K562 (cell line): ENCODE measurements around the gene INSIG1. TPM values are rescaled to one million over a fixed set of nuclear protein-coding genes. Genes with fewer than 3 reads are reported as not detected.

ENCODE experiments used
- ARID2 ChIP-seq: fragments of 450-650 bp; IDR thresholded peaks from 2 replicates; pipeline ENCODE4 v1.6.1; 2017; ENCODE audit warnings: antibody characterized with exemption, mild to moderate bottlenecking
- ELK3 ChIP-seq: fragments of 450-650 bp; formaldehyde crosslinking; IDR thresholded peaks from 2 replicates; pipeline ENCODE4 v1.4.0; 2020; ENCODE audit warnings: mild to moderate bottlenecking
- FOXA3 ChIP-seq, 2 experiments: fragments of 450-650 bp in 1 of 2; sonication (generic) in 1 of 2; formaldehyde crosslinking; IDR thresholded peaks in 1 of 2; conservative IDR thresholded peaks in 1 of 2; 2 replicates each; pipeline versions ENCODE4 v1.4.0 to v1.8.0; 2020 to 2022; ENCODE audit warnings: mild to moderate bottlenecking in 2 of 2, missing genetic modification reagents in 1 of 2
- LEF1 ChIP-seq: fragments of 450-650 bp; IDR thresholded peaks from 2 replicates; pipeline ENCODE4 v1.6.1; 2016; ENCODE audit warnings: mild to moderate bottlenecking
- MCM7 ChIP-seq, 2 experiments: fragments of 450-650 bp; IDR thresholded peaks; 2 replicates each; pipeline ENCODE4 v1.6.1; 2016 to 2018
- MEIS2 ChIP-seq: fragments of 450-650 bp; IDR thresholded peaks from 2 replicates; pipeline ENCODE4 v1.6.1; 2014; ENCODE audit warnings: mild to moderate bottlenecking; ENCODE audit not compliant: partially characterized antibody
- NKRF ChIP-seq: fragments of 450-650 bp; IDR thresholded peaks from 2 replicates; pipeline ENCODE4 v1.6.1; 2016; ENCODE audit warnings: borderline replicate concordance
- SP1 ChIP-seq: sonication (generic); formaldehyde crosslinking; IDR thresholded peaks from 2 replicates; pipeline ENCODE4 v1.8.1; 2022; ENCODE audit warnings: mild to moderate bottlenecking, missing genetic modification reagents
- SREBF1 ChIP-seq: fragments of 150-350 bp; IDR thresholded peaks from 2 replicates; pipeline ENCODE4 v1.6.1; 2014; ENCODE audit warnings: antibody characterized with exemption, low read depth, low read length, borderline replicate concordance
- SUPT5H ChIP-seq: fragments of 450-650 bp; IDR thresholded peaks from 2 replicates; pipeline ENCODE4 v1.6.1; 2016
- ZBTB1 ChIP-seq: sonication (generic); formaldehyde crosslinking; IDR thresholded peaks from 2 replicates; pipeline ENCODE4 v1.8.1; 2023; ENCODE audit warnings: missing genetic modification reagents, low read depth, mild to moderate bottlenecking, borderline replicate concordance
- ZBTB2 ChIP-seq: fragments of 450-650 bp; IDR thresholded peaks from 2 replicates; pipeline ENCODE4 v1.6.1; 2016; ENCODE audit warnings: antibody characterized with exemption
- ZNF146 ChIP-seq: IDR thresholded peaks from one replicate; pipeline ENCODE4 v1.6.1; 2018; ENCODE audit warnings: missing compliant biosample characterization; ENCODE audit not compliant: unreplicated experiment
- ZNF318 ChIP-seq, 2 experiments: fragments of 450-650 bp; IDR thresholded peaks; 2 replicates each; pipeline ENCODE4 v1.6.1; 2016; ENCODE audit warnings: mild to moderate bottlenecking in 2 of 2, borderline replicate concordance in 1 of 2, low read depth in 1 of 2, moderate library complexity in 1 of 2
- ZNF354B ChIP-seq: fragments of 250-450 bp; sonication (Bioruptor Pico); IDR thresholded peaks from 2 replicates; pipeline ENCODE4 v1.4.0; 2020
- polyA plus RNA-seq, 8 experiments: library from polyadenylated mRNA; depleted of rRNA in 4 of 8; stranded (reverse) in 5 of 8; unstranded in 3 of 8; fragments of >200 nt; fragmentation: Nextera tagmentation in 2 of 8; fragmentation: Illumina TruSeq in 1 of 8; extraction: Ambion mirVana in 2 of 8; extraction: Trizol in 1 of 8; gene quantifications; 2 replicates each; pipeline versions ENCODE4 v1.2.1 to v1.2.3, GENCODE V29; 2011 to 2014; ENCODE audit warnings: inconsistent platforms in 1 of 8, missing spikeins in 1 of 8
- total RNA-seq, 7 experiments: library from RNA; depleted of rRNA in 6 of 7; stranded (reverse); fragments of >200 nt in 6 of 7; fragmentation: Illumina TruSeq in 2 of 7; extraction: Trizol in 2 of 7; gene quantifications; 2 replicates each; pipeline versions ENCODE4 v1.2.1 to v1.2.3, GENCODE V29; 2011 to 2021; ENCODE audit warnings: low replicate concordance in 1 of 7

The INSIG1 gene
- total and polyA plus RNA-seq, 9 of the 15 experiments (the other 6 are each of a cell fraction or from before 2014, with no cell fraction given): 57.1 to 787 (median 238) TPM

GRCh38 chr7:155344618-155345433 lies 47.1 kb downstream of the INSIG1 start (continued):
- TF ChIP-seq ZNF146 (CRISPR knock-in tag) (no peak), ELK3 (CRISPR knock-in tag) (no peak), MCM7 (IDR thresholded peaks at IDR 0.05) (no peak), ZNF354B (no peak), ZNF318 (IDR thresholded peaks at IDR 0.05; ENCODE audit: borderline replicate concordance in 1 of 2, low read depth in 1 of 2) (no peak), SUPT5H (no peak), FOXA3 (CRISPR knock-in tag; conservative IDR thresholded peaks at IDR 0.05 in 1 of 2, IDR thresholded peaks at IDR 0.05 in 1 of 2) (peak in 1 of 2 experiments; percentile 37; a peak in 1 of 4 replicates), SREBF1 (no peak), LEF1 (no peak), ZBTB1 (CRISPR knock-in tag) (peak; percentile 59; the same call in 1 of the 2 replicates), SP1 (CRISPR knock-in tag) (peak; percentile 86), NKRF (no peak), ARID2 (peak; percentile 45; the same call in 1 of the 2 replicates), ZBTB2 (no peak), MEIS2 (no peak)
